GM23338 (cell line): ENCODE measurements around the gene GPR52. TPM values are rescaled to one million over a fixed set of nuclear protein-coding genes. Genes with fewer than 3 reads are reported as not detected.

ENCODE experiments used
- ATAC-seq: fragments of 200-7000 bp; cut with Tn5 transposase; 3 replicates; pipeline ENCODE4 v1.9.1; 2020
- DNase-seq: peaks from one replicate; pipeline ENCODE4 v3.0.0-alpha.2; 2015; ENCODE audit warnings: low spot score
- H2AFZ ChIP-seq: fragments of 200-600 bp; sonication (generic); 2 replicates; pipeline ENCODE4 v1.8.0; 2016; ENCODE audit warnings: antibody characterized with exemption, mild to moderate bottlenecking, moderate library complexity
- H3F3A ChIP-seq: fragments of 200-600 bp; sonication (generic); replicated peaks from 2 replicates; pipeline ENCODE4 v1.8.0; 2017; ENCODE audit warnings: antibody characterized with exemption, mixed run types, low read depth
- H3K27ac ChIP-seq: fragments of 200-600 bp; sonication (generic); 2 replicates; pipeline ENCODE4 v1.6.1; 2016; ENCODE audit warnings: low read depth
- H3K27me3 ChIP-seq: fragments of 200-600 bp; sonication (generic); 2 replicates; pipeline ENCODE4 v1.8.0; 2016; ENCODE audit warnings: mild to moderate bottlenecking, mixed run types, moderate library complexity; ENCODE audit not compliant: insufficient read depth
- H3K36me3 ChIP-seq: fragments of 200-600 bp; sonication (generic); 2 replicates; pipeline ENCODE4 v1.8.0; 2016; ENCODE audit warnings: mild to moderate bottlenecking; ENCODE audit not compliant: insufficient read depth
- H3K4me1 ChIP-seq: fragments of 200-600 bp; sonication (generic); 2 replicates; pipeline ENCODE4 v1.8.0; 2016; ENCODE audit warnings: mild to moderate bottlenecking, moderate library complexity; ENCODE audit not compliant: insufficient read depth
- H3K4me2 ChIP-seq: fragments of 200-600 bp; sonication (generic); 2 replicates; pipeline ENCODE4 v1.7.1; 2017; ENCODE audit warnings: mixed run types
- H3K4me3 ChIP-seq: fragments of 200-600 bp; sonication (generic); 2 replicates; pipeline ENCODE4 v1.6.1; 2016; ENCODE audit warnings: mixed run types
- H3K79me2 ChIP-seq: fragments of 200-600 bp; sonication (generic); replicated peaks from 2 replicates; pipeline ENCODE4 v1.8.0; 2017; ENCODE audit warnings: mild to moderate bottlenecking; ENCODE audit not compliant: insufficient read depth
- H3K9me2 ChIP-seq: fragments of 200-600 bp; sonication (generic); 2 replicates; pipeline ENCODE4 v1.8.0; 2017; ENCODE audit not compliant: insufficient read depth
- H4K20me1 ChIP-seq: fragments of 200-600 bp; sonication (generic); replicated peaks from 2 replicates; pipeline ENCODE4 v1.8.0; 2017; ENCODE audit warnings: mild to moderate bottlenecking; ENCODE audit not compliant: insufficient read depth
- H3K27ac Mint-ChIP-seq: 2 replicates; pipeline ENCODE4 v1.8.0; 2020; ENCODE audit warnings: inconsistent platforms, mild to moderate bottlenecking, moderate library complexity, mixed read lengths
- H3K27me3 Mint-ChIP-seq: 3 replicates; pipeline ENCODE4 v1.8.0; 2022; ENCODE audit warnings: low read depth, mild to moderate bottlenecking, moderate library complexity, mixed read lengths, inconsistent platforms; ENCODE audit not compliant: insufficient read depth, poor library complexity
- H3K36me3 Mint-ChIP-seq: 3 replicates; pipeline ENCODE4 v1.8.0; 2021; ENCODE audit warnings: low read depth, mild to moderate bottlenecking, inconsistent platforms, moderate library complexity, mixed read lengths
- H3K4me1 Mint-ChIP-seq: 3 replicates; pipeline ENCODE4 v1.8.0; 2020; ENCODE audit warnings: mild to moderate bottlenecking, inconsistent platforms, mixed read lengths
- H3K4me3 Mint-ChIP-seq: 3 replicates; pipeline ENCODE4 v1.8.0; 2021; ENCODE audit warnings: moderate library complexity, mild to moderate bottlenecking, inconsistent platforms, mixed read lengths
- H3K9me3 Mint-ChIP-seq: 3 replicates; pipeline ENCODE4 v1.8.0; 2020; ENCODE audit warnings: moderate library complexity, mild to moderate bottlenecking, inconsistent platforms, mixed read lengths
- CREB1 ChIP-seq: fragments of 250-450 bp; sonication (Bioruptor Pico); IDR thresholded peaks from 2 replicates; pipeline ENCODE4 v1.5.0; 2020; ENCODE audit warnings: low read depth, mild to moderate bottlenecking, moderate library complexity
- EZH2 ChIP-seq: fragments of 200-600 bp; sonication (generic); IDR thresholded peaks from one replicate; pipeline ENCODE4 v1.8.0; 2017; ENCODE audit warnings: antibody characterized with exemption, mild to moderate bottlenecking, low read depth; ENCODE audit not compliant: unreplicated experiment
- JUNB ChIP-seq: IDR thresholded peaks from one replicate; pipeline ENCODE4 v1.6.1; 2016; ENCODE audit warnings: antibody characterized with exemption; ENCODE audit not compliant: unreplicated experiment
- NANOG ChIP-seq: IDR thresholded peaks from 2 replicates; pipeline ENCODE4 v1.6.1; 2016; ENCODE audit warnings: antibody characterized with exemption, borderline replicate concordance
- POLR2AphosphoS5 ChIP-seq: IDR thresholded peaks from 2 replicates; pipeline ENCODE4 v1.6.1; 2016; ENCODE audit warnings: antibody characterized with exemption, low read depth
- STAT1 ChIP-seq: IDR thresholded peaks from one replicate; pipeline ENCODE4 v1.6.1; 2016; ENCODE audit warnings: antibody characterized with exemption; ENCODE audit not compliant: unreplicated experiment
- ZNF331 ChIP-seq: fragments of 250-450 bp; sonication (Bioruptor Pico); IDR thresholded peaks from 2 replicates; pipeline ENCODE4 v1.5.0; 2020; ENCODE audit warnings: low read depth, mild to moderate bottlenecking, moderate library complexity
- polyA plus RNA-seq: library from polyadenylated mRNA; unstranded; fragments of >200 nt; fragmentation: Nextera tagmentation; extraction: Ambion mirVana; gene quantifications from 2 replicates; pipeline ENCODE4 v1.2.1, GENCODE V29; 2016
- total RNA-seq: library from RNA; depleted of rRNA; stranded (reverse); fragments of >200 nt; shearing (Covaris generic); gene quantifications from 2 replicates; pipeline ENCODE4 v1.2.3, GENCODE V29; 2014
- TF ChIP-seq, protein P1 (sequence below): fragments of 250-450 bp; sonication (Bioruptor Pico); IDR thresholded peaks from 2 replicates; pipeline ENCODE4 v1.5.0; 2020; ENCODE audit warnings: mild to moderate bottlenecking, moderate library complexity

Gene GPR52
- total and polyA plus RNA-seq, 2 experiments from 2014 or later, result 1.6 TPM; not detected in 1

DNA sequence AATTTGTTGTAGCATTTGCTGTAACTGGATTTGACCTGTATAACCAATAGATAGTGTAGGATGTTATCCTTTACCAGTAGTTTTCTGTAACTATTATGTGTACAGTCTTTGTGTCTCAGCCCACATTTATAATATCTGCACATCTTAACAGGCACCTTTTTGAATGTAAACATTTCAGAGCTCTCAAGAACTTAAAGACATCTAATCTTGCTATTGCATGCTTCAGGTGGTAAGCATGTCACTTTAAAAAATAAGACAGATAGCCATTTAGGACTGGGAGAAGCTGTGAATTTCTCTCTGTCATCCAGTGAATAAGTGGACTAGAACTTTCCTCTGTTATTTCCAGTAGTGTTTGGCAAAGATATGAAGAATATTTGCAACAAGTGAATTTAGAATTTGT lies 22.6 kb upstream of the GPR52 start (continued):
- TF ChIP-seq, protein P1, sequence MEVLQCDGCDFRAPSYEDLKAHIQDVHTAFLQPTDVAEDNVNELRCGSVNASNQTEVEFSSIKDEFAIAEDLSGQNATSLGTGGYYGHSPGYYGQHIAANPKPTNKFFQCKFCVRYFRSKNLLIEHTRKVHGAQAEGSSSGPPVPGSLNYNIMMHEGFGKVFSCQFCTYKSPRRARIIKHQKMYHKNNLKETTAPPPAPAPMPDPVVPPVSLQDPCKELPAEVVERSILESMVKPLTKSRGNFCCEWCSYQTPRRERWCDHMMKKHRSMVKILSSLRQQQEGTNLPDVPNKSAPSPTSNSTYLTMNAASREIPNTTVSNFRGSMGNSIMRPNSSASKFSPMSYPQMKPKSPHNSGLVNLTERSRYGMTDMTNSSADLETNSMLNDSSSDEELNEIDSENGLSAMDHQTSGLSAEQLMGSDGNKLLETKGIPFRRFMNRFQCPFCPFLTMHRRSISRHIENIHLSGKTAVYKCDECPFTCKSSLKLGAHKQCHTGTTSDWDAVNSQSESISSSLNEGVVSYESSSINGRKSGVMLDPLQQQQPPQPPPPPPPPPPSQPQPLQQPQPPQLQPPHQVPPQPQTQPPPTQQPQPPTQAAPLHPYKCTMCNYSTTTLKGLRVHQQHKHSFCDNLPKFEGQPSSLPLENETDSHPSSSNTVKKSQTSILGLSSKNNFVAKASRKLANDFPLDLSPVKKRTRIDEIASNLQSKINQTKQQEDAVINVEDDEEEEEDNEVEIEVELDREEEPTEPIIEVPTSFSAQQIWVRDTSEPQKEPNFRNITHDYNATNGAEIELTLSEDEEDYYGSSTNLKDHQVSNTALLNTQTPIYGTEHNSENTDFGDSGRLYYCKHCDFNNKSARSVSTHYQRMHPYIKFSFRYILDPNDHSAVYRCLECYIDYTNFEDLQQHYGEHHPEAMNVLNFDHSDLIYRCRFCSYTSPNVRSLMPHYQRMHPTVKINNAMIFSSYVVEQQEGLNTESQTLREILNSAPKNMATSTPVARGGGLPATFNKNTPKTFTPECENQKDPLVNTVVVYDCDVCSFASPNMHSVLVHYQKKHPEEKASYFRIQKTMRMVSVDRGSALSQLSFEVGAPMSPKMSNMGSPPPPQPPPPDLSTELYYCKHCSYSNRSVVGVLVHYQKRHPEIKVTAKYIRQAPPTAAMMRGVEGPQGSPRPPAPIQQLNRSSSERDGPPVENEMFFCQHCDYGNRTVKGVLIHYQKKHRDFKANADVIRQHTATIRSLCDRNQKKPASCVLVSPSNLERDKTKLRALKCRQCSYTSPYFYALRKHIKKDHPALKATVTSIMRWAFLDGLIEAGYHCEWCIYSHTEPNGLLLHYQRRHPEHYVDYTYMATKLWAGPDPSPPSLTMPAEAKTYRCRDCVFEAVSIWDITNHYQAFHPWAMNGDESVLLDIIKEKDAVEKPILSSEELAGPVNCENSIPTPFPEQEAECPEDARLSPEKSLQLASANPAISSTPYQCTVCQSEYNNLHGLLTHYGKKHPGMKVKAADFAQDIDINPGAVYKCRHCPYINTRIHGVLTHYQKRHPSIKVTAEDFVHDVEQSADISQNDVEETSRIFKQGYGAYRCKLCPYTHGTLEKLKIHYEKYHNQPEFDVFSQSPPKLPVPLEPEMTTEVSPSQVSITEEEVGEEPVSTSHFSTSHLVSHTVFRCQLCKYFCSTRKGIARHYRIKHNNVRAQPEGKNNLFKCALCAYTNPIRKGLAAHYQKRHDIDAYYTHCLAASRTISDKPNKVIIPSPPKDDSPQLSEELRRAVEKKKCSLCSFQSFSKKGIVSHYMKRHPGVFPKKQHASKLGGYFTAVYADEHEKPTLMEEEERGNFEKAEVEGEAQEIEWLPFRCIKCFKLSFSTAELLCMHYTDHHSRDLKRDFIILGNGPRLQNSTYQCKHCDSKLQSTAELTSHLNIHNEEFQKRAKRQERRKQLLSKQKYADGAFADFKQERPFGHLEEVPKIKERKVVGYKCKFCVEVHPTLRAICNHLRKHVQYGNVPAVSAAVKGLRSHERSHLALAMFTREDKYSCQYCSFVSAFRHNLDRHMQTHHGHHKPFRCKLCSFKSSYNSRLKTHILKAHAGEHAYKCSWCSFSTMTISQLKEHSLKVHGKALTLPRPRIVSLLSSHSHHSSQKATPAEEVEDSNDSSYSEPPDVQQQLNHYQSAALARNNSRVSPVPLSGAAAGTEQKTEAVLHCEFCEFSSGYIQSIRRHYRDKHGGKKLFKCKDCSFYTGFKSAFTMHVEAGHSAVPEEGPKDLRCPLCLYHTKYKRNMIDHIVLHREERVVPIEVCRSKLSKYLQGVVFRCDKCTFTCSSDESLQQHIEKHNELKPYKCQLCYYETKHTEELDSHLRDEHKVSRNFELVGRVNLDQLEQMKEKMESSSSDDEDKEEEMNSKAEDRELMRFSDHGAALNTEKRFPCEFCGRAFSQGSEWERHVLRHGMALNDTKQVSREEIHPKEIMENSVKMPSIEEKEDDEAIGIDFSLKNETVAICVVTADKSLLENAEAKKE, result no peak
- TF ChIP-seq NANOG (no peak), CREB1 (no peak), STAT1 (no peak), EZH2 (no peak), POLR2AphosphoS5 (no peak), ZNF331 (CRISPR knock-in tag) (no peak), JUNB (no peak)

DNA sequence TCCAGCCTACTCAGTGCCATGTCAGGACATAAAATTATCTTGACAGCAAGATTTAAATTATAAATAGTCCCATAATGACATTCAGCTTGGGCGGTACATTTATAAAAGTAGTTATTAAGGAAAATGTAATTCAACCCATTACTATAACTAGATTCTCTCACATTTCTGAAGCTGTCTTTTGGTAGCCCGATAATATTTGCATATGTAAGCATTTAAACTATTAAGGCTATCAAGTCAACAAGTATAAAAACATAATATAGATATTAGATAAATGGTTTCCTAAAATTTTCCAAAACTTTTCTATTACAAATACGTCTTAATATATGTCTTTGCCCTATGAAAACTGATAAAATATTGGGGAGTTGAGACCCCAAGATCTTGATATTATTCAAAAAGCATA lies 21.6 kb upstream of the GPR52 start:
- peaks cover 2% of the 10 kb centered on the region for H3K27me3 Mint-ChIP-seq
- Histone ChIP-seq H3K4me3 (no peak overlapping the region), H2AFZ (no peak overlapping the region), H3K27me3 (no peaks in the 10 kb centered on the region), H3K79me2 (no peaks in the 10 kb centered on the region), H3K36me3 (no peaks in the 10 kb centered on the region), H4K20me1 (no peaks in the 10 kb centered on the region), H3K27ac (no peak overlapping the region), H3K4me2 (no peak overlapping the region), H3K9me2 (no peaks in the 10 kb centered on the region), H3K4me1 (no peaks in the 10 kb centered on the region), H3F3A (no peaks in the 10 kb centered on the region)
- TF ChIP-seq POLR2AphosphoS5, result no peak
- no peak overlapping the region for H3K27ac Mint-ChIP-seq
- DNase-seq (no peak), ATAC-seq (no peak)
- no peaks in the 10 kb centered on the region for H3K4me1 Mint-ChIP-seq
- no peaks in the 10 kb centered on the region for H3K9me3 Mint-ChIP-seq
- H3K4me3 Mint-ChIP-seq, result no peak overlapping the region
- H3K36me3 Mint-ChIP-seq, result no peaks in the 10 kb centered on the region
